ENCODE data around the gene SLC11A2. TPM values are rescaled to one million over a fixed set of nuclear protein-coding genes. Genes with fewer than 3 reads are reported as not detected.
A peak's percentile ranks its signal among the peaks of the same experiment; 100 is the strongest.
"Not testable (repeated sequence)": the region's sequence is repeated elsewhere in the genome, so short reads cannot be mapped to it uniquely, and the experiment has no call there.

SLC11A2 gene
- total RNA-seq, 1 donor from 2014 or later: 123 TPM

DNA sequence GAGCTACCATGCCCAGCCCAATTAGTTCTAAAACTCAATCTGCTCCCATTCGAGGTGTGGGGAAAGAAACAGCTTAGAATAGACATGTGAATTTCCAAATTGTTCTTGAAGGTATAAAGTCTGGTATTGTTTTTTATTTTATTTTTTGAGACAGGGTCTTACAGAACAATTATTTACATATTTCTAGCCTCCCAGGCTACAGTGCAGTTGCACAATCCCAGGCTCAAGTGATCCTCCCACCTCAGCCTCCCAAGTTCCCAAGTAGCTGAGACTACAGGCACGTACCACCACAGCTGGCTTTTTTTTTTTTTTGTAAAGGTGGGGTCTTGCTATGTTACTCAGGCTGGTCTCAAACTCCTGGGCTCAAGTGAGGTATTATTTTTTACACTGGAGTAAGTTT lies 6.3 kb downstream of the SLC11A2 start:
- no peaks in the 10 kb centered on the region for H3K9me3 Mint-ChIP-seq
- no peak overlapping the region for H3K4me3 Mint-ChIP-seq
- peaks cover 21% of the 10 kb centered on the region for H3K4me1 Mint-ChIP-seq
- TF ChIP-seq, protein P1, sequence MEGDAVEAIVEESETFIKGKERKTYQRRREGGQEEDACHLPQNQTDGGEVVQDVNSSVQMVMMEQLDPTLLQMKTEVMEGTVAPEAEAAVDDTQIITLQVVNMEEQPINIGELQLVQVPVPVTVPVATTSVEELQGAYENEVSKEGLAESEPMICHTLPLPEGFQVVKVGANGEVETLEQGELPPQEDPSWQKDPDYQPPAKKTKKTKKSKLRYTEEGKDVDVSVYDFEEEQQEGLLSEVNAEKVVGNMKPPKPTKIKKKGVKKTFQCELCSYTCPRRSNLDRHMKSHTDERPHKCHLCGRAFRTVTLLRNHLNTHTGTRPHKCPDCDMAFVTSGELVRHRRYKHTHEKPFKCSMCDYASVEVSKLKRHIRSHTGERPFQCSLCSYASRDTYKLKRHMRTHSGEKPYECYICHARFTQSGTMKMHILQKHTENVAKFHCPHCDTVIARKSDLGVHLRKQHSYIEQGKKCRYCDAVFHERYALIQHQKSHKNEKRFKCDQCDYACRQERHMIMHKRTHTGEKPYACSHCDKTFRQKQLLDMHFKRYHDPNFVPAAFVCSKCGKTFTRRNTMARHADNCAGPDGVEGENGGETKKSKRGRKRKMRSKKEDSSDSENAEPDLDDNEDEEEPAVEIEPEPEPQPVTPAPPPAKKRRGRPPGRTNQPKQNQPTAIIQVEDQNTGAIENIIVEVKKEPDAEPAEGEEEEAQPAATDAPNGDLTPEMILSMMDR (IDR thresholded peaks at IDR 0.05; ENCODE audit: unreplicated experiment): no peak
- H3K27me3 Mint-ChIP-seq (ENCODE audit: low read depth): no peaks in the 10 kb centered on the region
- DNase-seq (ENCODE audit: low spot score in 2 of 2, unreplicated experiment in 2 of 2): no peak
- no peaks in the 10 kb centered on the region for H3K36me3 Mint-ChIP-seq
- H3K27ac Mint-ChIP-seq: no peak overlapping the region

- TF ChIP-seq, protein P1 (IDR thresholded peaks at IDR 0.05; ENCODE audit: unreplicated experiment): no peak
- no peaks in the 10 kb centered on the region for H3K27me3 Mint-ChIP-seq (ENCODE audit: low read depth)
- no peaks in the 10 kb centered on the region for H3K9me3 Mint-ChIP-seq
- peaks cover 12% of the 10 kb centered on the region for H3K4me1 Mint-ChIP-seq
- no peak for DNase-seq (ENCODE audit: low spot score in 2 of 2, unreplicated experiment in 2 of 2)
- no peaks in the 10 kb centered on the region for H3K36me3 Mint-ChIP-seq
- H3K27ac Mint-ChIP-seq: peak overlapping the region; percentile 18
- no peak overlapping the region for H3K4me3 Mint-ChIP-seq
Observed at GRCh38 chr12:51018956-51019355, 7.2 kb downstream of the SLC11A2 start.

DNA sequence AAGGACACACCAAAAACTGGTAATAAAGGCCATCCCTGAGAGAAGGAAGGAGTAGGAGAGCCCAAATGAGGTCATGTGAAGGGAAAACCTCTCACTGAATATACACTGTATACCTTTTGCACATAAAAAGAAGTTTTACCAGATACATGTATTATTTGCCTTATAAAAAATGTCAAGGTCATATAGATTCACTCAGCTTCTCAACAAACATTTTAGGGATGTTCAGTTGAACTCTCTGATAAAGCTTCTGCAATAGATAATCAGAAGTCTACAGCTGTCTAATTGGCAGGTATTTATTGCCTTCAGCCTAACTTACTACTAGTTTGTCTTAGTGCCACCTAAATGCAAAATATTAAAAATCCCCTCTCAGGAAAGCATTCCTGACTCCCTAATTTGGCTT lies 8.7 kb downstream of the SLC11A2 start:
- H3K27me3 Mint-ChIP-seq (ENCODE audit: low read depth): no peaks in the 10 kb centered on the region
- peaks cover 10% of the 10 kb centered on the region for H3K4me1 Mint-ChIP-seq
- no peak overlapping the region for H3K4me3 Mint-ChIP-seq
- TF ChIP-seq, protein P1 (IDR thresholded peaks at IDR 0.05; ENCODE audit: unreplicated experiment): no peak
- DNase-seq (ENCODE audit: low spot score in 2 of 2, unreplicated experiment in 2 of 2): no peak
- H3K9me3 Mint-ChIP-seq: no peaks in the 10 kb centered on the region
- H3K27ac Mint-ChIP-seq: peak overlapping the region; percentile 71
- H3K36me3 Mint-ChIP-seq: no peaks in the 10 kb centered on the region

DNA sequence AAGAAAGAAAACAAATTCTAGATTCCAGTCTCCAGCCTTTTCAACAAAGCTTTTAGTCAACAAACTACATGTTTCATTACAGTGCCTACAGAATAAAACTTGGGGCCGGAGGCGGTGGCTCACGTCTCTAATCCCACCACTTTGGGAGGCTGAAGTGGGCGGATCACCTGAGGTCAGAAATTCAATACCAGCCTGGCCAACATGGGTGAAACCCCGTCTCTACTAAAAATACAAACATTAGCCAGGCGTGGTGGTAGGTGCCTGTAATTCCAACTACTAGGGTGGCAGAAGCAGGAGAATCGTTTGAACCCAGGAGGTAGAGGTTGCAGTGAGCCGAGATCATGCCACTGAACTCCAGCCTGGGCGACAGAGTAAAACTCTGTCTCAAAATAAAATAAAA lies 11.7 kb downstream of the SLC11A2 start:
- DNase-seq (ENCODE audit: low spot score in 2 of 2, unreplicated experiment in 2 of 2); H3K4me3 Mint-ChIP-seq; H3K27me3 Mint-ChIP-seq (ENCODE audit: low read depth); H3K9me3 Mint-ChIP-seq; H3K36me3 Mint-ChIP-seq: not testable (repeated sequence)
- Mint-ChIP-seq H3K27ac (peak overlapping the region; percentile 39), H3K4me1 (peaks cover 18% of the 10 kb centered on the region)

DNA sequence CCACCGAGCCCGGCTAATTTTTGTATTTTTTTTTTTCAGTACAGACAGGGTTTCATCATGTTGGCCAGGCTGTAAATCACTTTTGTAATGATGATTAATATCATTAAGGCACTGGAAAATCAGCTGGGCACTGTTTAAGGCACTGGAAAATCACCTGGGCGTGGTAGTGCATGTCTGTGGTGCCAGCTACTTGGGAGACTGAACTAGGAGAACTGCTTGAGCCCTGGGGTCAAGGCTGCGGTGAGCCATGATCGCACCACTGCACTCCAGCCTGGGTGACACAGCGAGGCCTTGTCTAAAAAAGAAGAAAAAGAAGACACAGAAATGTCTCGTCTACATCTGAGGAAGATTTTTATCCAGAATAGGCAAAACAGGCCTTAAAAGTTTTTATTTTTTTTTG lies 12.7 kb downstream of the SLC11A2 start:
- no peak for DNase-seq (ENCODE audit: low spot score in 2 of 2, unreplicated experiment in 2 of 2)
- Mint-ChIP-seq H3K9me3 (no peaks in the 10 kb centered on the region), H3K4me3 (no peak overlapping the region), H3K4me1 (peaks cover 22% of the 10 kb centered on the region), H3K27me3 (ENCODE audit: low read depth) (no peaks in the 10 kb centered on the region), H3K27ac (no peak overlapping the region), H3K36me3 (peaks cover 3% of the 10 kb centered on the region)
- TF ChIP-seq, protein P1 (IDR thresholded peaks at IDR 0.05; ENCODE audit: unreplicated experiment): no peak

DNA sequence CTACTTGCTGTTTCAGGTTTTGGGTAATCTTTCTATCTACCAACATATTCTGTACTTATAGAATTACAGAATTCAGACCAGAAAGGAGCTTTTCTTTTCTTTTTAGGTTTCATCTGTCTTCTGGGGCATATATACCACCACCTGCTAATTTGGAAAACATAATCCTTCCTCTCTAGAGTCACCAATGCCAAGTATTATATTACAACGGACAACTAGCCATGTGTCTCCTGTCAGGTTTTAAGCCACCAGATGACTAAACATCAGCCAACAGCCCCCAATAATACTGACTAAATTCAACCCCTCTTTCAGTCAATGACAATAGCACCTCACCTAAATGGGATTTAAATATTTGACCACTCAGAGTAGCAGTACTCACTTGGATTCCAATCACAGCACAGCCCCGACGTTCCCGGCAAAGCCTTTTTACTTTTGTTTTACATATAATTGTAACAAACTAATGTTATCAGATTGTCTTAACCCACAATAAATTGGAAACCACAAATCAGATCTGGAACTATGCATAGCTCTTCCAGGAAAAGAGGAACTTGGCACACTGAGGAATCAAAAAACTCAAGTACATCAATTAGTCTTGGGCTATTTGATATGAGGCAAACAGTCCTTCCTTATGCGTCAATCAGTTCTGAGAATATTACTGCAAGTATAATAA lies 13.5 kb downstream of the SLC11A2 start:
- no peak for DNase-seq (ENCODE audit: low spot score in 2 of 2, unreplicated experiment in 2 of 2)
- peak overlapping the region; percentile 76 for H3K27ac Mint-ChIP-seq
- H3K4me3 Mint-ChIP-seq: no peak overlapping the region

More for the DNA sequence above, 13.5 kb downstream of the SLC11A2 start:
- TF ChIP-seq, protein P1 (IDR thresholded peaks at IDR 0.05; ENCODE audit: unreplicated experiment): no peak
- Mint-ChIP-seq H3K4me1 (peaks cover 22% of the 10 kb centered on the region), H3K9me3 (no peaks in the 10 kb centered on the region), H3K27me3 (ENCODE audit: low read depth) (no peaks in the 10 kb centered on the region), H3K36me3 (peaks cover 6% of the 10 kb centered on the region)

All from mesothelial cell of epicardium (in vitro differentiated cells).